K562 (cell line): Measurements from ENCODE around the gene ASB10. TPM values are rescaled to one million over a fixed set of nuclear protein-coding genes. Genes with fewer than 3 reads are reported as not detected.
A peak's percentile ranks its signal among the peaks of the same experiment; 100 is the strongest.

ENCODE experiments used
- ATAC-seq: fragments of 200-7000 bp; cut with Tn5 transposase; 3 replicates; pipeline ENCODE4 v1.9.1; 2020; ENCODE audit warnings: moderate library complexity
- BruUV-seq: library from RNA; stranded (reverse); fragments of 400-500 nt; replicated peaks from 2 replicates; lab custom pipeline; 2021; lab: Mats Ljungman, UMichigan
- CTCF ChIA-PET: fragments of 300-600 bp; formaldehyde crosslinking; extraction: SDS; loops from one replicate; lab custom pipeline; 2021; ENCODE audit warnings: low intra/inter-chr PET ratio; lab: Yijun Ruan, JAX
- POLR2A ChIA-PET: fragments of 300-600, 350-650 bp; sonication (Branson Sonifier 250); formaldehyde crosslinking; extraction: SDS; loops from one replicate; lab custom pipeline; 2021; ENCODE audit warnings: antibody characterized with exemption, inconsistent platforms; lab: Yijun Ruan, JAX
- DNase-seq, 4 experiments: peaks; one replicate each; pipeline versions ENCODE4 v3.0.0 to v3.0.0-alpha.2; 2011 to 2018; ENCODE audit warnings: low spot score in 3 of 4, mixed read lengths in 3 of 4; ENCODE audit errors: extremely low read depth in 1 of 4
- FAIRE-seq: peaks from 2 replicates; lab custom pipeline; 2011; peaks lifted over from hg19 to GRCh38; lab: Jason Lieb, UNC
- H2AFZ ChIP-seq: 2 replicates; pipeline ENCODE4 v1.6.0; 2011; ENCODE audit warnings: low read depth, low read length, control low read depth, inconsistent platforms
- H3K27ac ChIP-seq: fragments of 200-600 bp; 3 replicates; pipeline ENCODE4 v1.8.0; 2011; ENCODE audit warnings: low read depth, mild to moderate bottlenecking, control low read depth, inconsistent platforms, low read length, moderate library complexity, mixed read lengths; ENCODE audit errors: extremely low read depth
- H3K27me3 ChIP-seq, 2 experiments: fragments of 300-600 bp in 1 of 2; 2 replicates in 1 of 2; 3 replicates in 1 of 2; pipeline versions ENCODE4 v1.6.0 to v1.8.0; 2011; ENCODE audit warnings: inconsistent platforms in 2 of 2, low read length in 2 of 2, mild to moderate bottlenecking in 1 of 2, mixed read lengths in 1 of 2, moderate library complexity in 1 of 2; ENCODE audit not compliant: control insufficient read depth in 2 of 2, insufficient read depth in 2 of 2
- H3K36me3 ChIP-seq: fragments of 300-600 bp; 3 replicates; pipeline ENCODE4 v1.8.0; 2011; ENCODE audit warnings: mild to moderate bottlenecking, low read length, inconsistent platforms; ENCODE audit not compliant: control insufficient read depth, insufficient read depth
- H3K4me1 ChIP-seq, 2 experiments: fragments of 200-600 bp in 1 of 2; replicated peaks in 1 of 2; 2 replicates in 1 of 2; 3 replicates in 1 of 2; pipeline versions ENCODE4 v1.5.1 to v1.8.0; 2011; ENCODE audit warnings: inconsistent platforms in 2 of 2, low read length in 2 of 2, mild to moderate bottlenecking in 1 of 2, mixed read lengths in 1 of 2, moderate library complexity in 1 of 2; ENCODE audit not compliant: control insufficient read depth in 2 of 2, insufficient read depth in 2 of 2
- H3K4me2 ChIP-seq: 2 replicates; pipeline ENCODE4 v1.6.1; 2011; ENCODE audit warnings: low read length, control low read depth, inconsistent platforms, mixed read lengths; ENCODE audit not compliant: insufficient read depth
- H3K4me3 ChIP-seq: fragments of 200-600 bp; sonication (generic), shearing (Covaris generic); 2 replicates; pipeline ENCODE4 v1.5.1; 2016; ENCODE audit warnings: control low read depth, inconsistent platforms
- H3K79me2 ChIP-seq: fragments of 200-600 bp; 3 replicates; pipeline ENCODE4 v1.8.0; 2011; ENCODE audit warnings: low read length, inconsistent platforms; ENCODE audit not compliant: control insufficient read depth, insufficient read depth
- H3K9ac ChIP-seq, 2 experiments: 2 replicates each; pipeline versions ENCODE4 v1.6.0 to v1.6.1; 2011; ENCODE audit warnings: low read depth in 2 of 2, low read length in 2 of 2, control low read depth in 1 of 2, inconsistent platforms in 1 of 2, mild to moderate bottlenecking in 1 of 2, mixed read lengths in 1 of 2; ENCODE audit not compliant: insufficient read depth in 1 of 2
- H3K9me1 ChIP-seq: one replicate; pipeline ENCODE4 v1.6.0; 2011; ENCODE audit warnings: inconsistent platforms, mild to moderate bottlenecking, low read length, moderate library complexity; ENCODE audit not compliant: control insufficient read depth, insufficient read depth
- H3K9me3 ChIP-seq: replicated peaks from 2 replicates; pipeline ENCODE4 v1.5.1; 2011; ENCODE audit warnings: low read depth, low read length, inconsistent platforms; ENCODE audit not compliant: control insufficient read depth, insufficient read depth
- H4K20me1 ChIP-seq: replicated peaks from 2 replicates; pipeline ENCODE4 v1.6.1; 2011; ENCODE audit warnings: low read length, inconsistent platforms, mixed read lengths; ENCODE audit not compliant: control insufficient read depth, insufficient read depth
- KAT8 ChIP-seq: fragments of 450-650 bp; IDR thresholded peaks from 2 replicates; pipeline ENCODE4 v1.6.1; 2016; ENCODE audit warnings: low read depth, mild to moderate bottlenecking
- MEF2D ChIP-seq: conservative IDR thresholded peaks from 2 replicates; pipeline ENCODE4 v1.6.1; 2016; ENCODE audit warnings: low read depth, missing genetic modification characterization, missing compliant biosample characterization
- NFYB ChIP-seq: IDR thresholded peaks from 2 replicates; pipeline ENCODE4 v1.6.1; 2011; ENCODE audit warnings: mild to moderate bottlenecking, moderate library complexity; ENCODE audit not compliant: insufficient read length; ENCODE audit errors: extremely low read depth
- RBM25 ChIP-seq: fragments of 200-400 bp; formaldehyde crosslinking; IDR thresholded peaks from 2 replicates; pipeline ENCODE4 v1.6.1; 2018; ENCODE audit warnings: low read length, low read depth, moderate library complexity; ENCODE audit not compliant: severe bottlenecking
- RFX5 ChIP-seq: IDR thresholded peaks from 2 replicates; pipeline ENCODE4 v1.6.1; 2011; ENCODE audit warnings: low read depth, mild to moderate bottlenecking, improper control_type of control experiment, low read length
- RNF2 ChIP-seq: sonication (generic); IDR thresholded peaks from 2 replicates; pipeline ENCODE4 v1.6.1; 2016
- UBTF ChIP-seq, 2 experiments: IDR thresholded peaks; 2 replicates each; pipeline ENCODE4 v1.6.1; 2012; ENCODE audit warnings: improper control_type of control experiment in 2 of 2, low read depth in 2 of 2, low read length in 2 of 2, borderline replicate concordance in 1 of 2
- ZNF75A ChIP-seq: fragments of 450-650 bp; formaldehyde crosslinking; IDR thresholded peaks from 2 replicates; pipeline ENCODE4 v1.4.0; 2020; ENCODE audit warnings: mild to moderate bottlenecking
- ZNF780A ChIP-seq: fragments of 250-450 bp; sonication (Bioruptor Pico); IDR thresholded peaks from 2 replicates; pipeline ENCODE4 v1.5.0; 2021; ENCODE audit warnings: mild to moderate bottlenecking
- WGBS: fragments of 100-300 bp; shearing (Covaris generic); methylation state at CpG from one replicate; pipeline ENCODE4 v1.1.6; 2016; ENCODE audit warnings: low coverage, mixed read lengths; ENCODE audit not compliant: insufficient coverage; ENCODE audit errors: missing lambda C conversion rate; 5-methylcytosine and 5-hydroxymethylcytosine counted together
- in situ Hi-C: fragments of 300-500 bp; cut with MboI; formaldehyde crosslinking; loops from 4 replicates; pipeline ENCODE4 v1.15.0; 2018; ENCODE audit warnings: inconsistent platforms, mixed read lengths
- intact Hi-C: fragments of 100-400 bp; cut with micrococcal nuclease; formaldehyde crosslinking; loops from 2 replicates; pipeline ENCODE4 v1.14.2; 2022
- polyA plus RNA-seq, 8 experiments: library from polyadenylated mRNA; depleted of rRNA in 4 of 8; stranded (reverse) in 5 of 8; unstranded in 3 of 8; fragments of >200 nt; fragmentation: Nextera tagmentation in 2 of 8; fragmentation: Illumina TruSeq in 1 of 8; extraction: Ambion mirVana in 2 of 8; extraction: Trizol in 1 of 8; gene quantifications; 2 replicates each; pipeline versions ENCODE4 v1.2.1 to v1.2.3, GENCODE V29; 2011 to 2014; ENCODE audit warnings: inconsistent platforms in 1 of 8, missing spikeins in 1 of 8
- total RNA-seq, 7 experiments: library from RNA; depleted of rRNA in 6 of 7; stranded (reverse); fragments of >200 nt in 6 of 7; fragmentation: Illumina TruSeq in 2 of 7; extraction: Trizol in 2 of 7; gene quantifications; 2 replicates each; pipeline versions ENCODE4 v1.2.1 to v1.2.3, GENCODE V29; 2011 to 2021; ENCODE audit warnings: low replicate concordance in 1 of 7
- TF ChIP-seq, protein P1 (sequence below): IDR thresholded peaks from 2 replicates; pipeline ENCODE4 v1.6.1; 2011; ENCODE audit not compliant: insufficient read length; ENCODE audit errors: extremely low read depth

Gene ASB10
- total and polyA plus RNA-seq, 9 of the 15 experiments (the other 6 are each of a cell fraction or from before 2014, with no cell fraction given), result not detected

- POLR2A ChIA-PET, result no interaction called here
- H3K9me1 ChIP-seq, result peaks cover 3% of the 10 kb centered on the region
- WGBS, result 0% methylated on average over 4 of the region's 4 CpGs
- CTCF ChIA-PET, result no interaction called here
- H2AFZ ChIP-seq, result no peak overlapping the region
- no TSS peak for BruUV-seq
- H4K20me1 ChIP-seq, result peaks cover 16% of the 10 kb centered on the region; the same call in 1 of the 2 replicates
- no peaks in the 10 kb centered on the region for H3K79me2 ChIP-seq
- DNase-seq, result no peak
- no peak overlapping the region for H3K4me3 ChIP-seq
- no peaks in the 10 kb centered on the region; the same call in 1 of the 2 replicates for H3K9me3 ChIP-seq
- H3K4me2 ChIP-seq, result no peak overlapping the region
- TF ChIP-seq KAT8 (no peak), NFYB (no peak), MEF2D (tag) (no peak), RNF2 (no peak), UBTF (IDR thresholded peaks at IDR 0.05; ENCODE audit: borderline replicate concordance in 1 of 2, low read depth in 2 of 2, low read length in 2 of 2) (no peak), ZNF75A (CRISPR knock-in tag) (no peak), RFX5 (no peak), RBM25 (no peak), ZNF780A (CRISPR knock-in tag) (no peak)
- TF ChIP-seq, protein P1, sequence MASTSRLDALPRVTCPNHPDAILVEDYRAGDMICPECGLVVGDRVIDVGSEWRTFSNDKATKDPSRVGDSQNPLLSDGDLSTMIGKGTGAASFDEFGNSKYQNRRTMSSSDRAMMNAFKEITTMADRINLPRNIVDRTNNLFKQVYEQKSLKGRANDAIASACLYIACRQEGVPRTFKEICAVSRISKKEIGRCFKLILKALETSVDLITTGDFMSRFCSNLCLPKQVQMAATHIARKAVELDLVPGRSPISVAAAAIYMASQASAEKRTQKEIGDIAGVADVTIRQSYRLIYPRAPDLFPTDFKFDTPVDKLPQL, result no peak
- TF ChIP-seq, all 486 proteins: peak for 0
- 0 out of 4 replicates have a peak overlapping the region, but pooled peaks of 1 of the 2 experiments have one; percentile 12 for H3K9ac ChIP-seq
- H3K27me3 ChIP-seq, result peaks cover 57 to 79% of the 10 kb centered on the region in 2 experiments
- H3K36me3 ChIP-seq, result no peaks in the 10 kb centered on the region
- no peak for ATAC-seq
- peaks cover 0 to 13% of the 10 kb centered on the region in 2 experiments; a peak in 2 of 5 replicates for H3K4me1 ChIP-seq
- no peak for FAIRE-seq
- H3K27ac ChIP-seq, result no peak overlapping the region
- intact Hi-C loops, result loop anchor here (10.0 kb wide), 2 partner anchors 165 to 215 kb away; no protein-coding TSS in a partner anchor
- in situ Hi-C loops, result no loop called here
These were observed 7.1 kb downstream of the ASB10 start for GRCh38 chr7:151179946-151180345.
